CD4-positive, alpha-beta T cell treated with Interleukin-17A for 4 hours (primary cell): ENCODE data around the gene ADIPOR2.

Experiments used
- DNase-seq: peaks from one replicate; pipeline ENCODE4 v3.0.0-alpha.2; 2020; ENCODE audit warnings: mixed read lengths

The ADIPOR2 gene

DNA sequence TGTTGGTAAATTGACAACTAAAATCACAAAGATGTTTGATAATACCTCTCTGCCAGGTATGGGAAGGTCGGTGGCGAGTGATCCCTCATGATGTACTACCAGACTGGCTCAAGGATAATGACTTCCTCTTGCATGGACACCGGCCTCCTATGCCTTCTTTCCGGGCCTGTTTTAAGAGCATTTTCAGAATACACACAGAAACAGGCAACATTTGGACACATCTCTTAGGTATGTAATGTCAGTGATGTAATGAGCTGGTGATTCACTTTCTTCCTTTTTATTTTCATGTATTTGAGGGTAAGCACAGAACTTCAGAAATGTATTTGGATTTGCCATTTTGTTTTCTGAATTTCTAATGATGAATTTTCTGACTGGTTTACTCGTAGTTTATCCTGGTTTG, 86.9 kb downstream of the ADIPOR2 start:
- no peak for DNase-seq

DNA sequence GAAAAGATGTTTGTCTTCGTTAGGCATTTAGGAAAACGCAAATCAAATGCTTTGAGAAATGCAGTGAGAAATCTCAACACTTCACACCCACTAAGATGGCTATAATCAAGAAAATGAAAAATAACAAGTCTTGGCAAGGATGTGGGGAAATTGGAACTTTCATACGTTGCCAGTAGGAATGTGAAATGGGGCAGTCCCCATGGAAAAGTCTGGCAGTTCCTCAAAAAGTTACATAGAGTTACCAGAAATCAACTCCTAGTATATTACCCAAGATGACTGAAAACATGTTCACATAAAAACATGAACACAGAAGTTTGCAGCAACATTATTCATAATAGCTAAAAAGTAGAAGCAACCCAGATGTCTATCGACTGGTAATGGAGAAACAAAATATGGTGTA, 88.0 kb downstream of the ADIPOR2 start:
- DNase-seq: no peak

GRCh38 chr12:1779783-1780182, 88.9 kb downstream of the ADIPOR2 start:
- no peak for DNase-seq

DNA sequence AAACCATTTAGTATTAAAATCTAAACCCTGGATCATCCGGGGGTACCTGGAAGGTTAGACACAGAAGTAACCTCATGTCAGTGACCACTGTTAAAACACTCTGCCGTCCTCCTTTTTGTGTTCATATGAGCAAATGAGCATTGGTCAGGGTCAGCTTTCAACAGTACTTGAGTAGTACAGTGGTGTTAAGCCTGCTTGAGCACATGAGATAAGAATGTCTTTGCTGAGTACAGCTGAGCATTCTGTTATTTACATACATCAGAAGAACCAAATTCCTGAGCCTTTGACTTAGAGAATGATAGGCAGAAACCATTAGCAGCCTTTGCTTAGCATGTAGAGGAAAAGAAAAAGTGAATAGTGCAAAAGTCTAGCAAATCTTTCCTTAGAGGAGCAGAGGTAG, 90.9 kb downstream of the ADIPOR2 start:
- no peak for DNase-seq

GRCh38 chr12:1782215-1782614, 91.3 kb downstream of the ADIPOR2 start:
- DNase-seq: no peak

DNA sequence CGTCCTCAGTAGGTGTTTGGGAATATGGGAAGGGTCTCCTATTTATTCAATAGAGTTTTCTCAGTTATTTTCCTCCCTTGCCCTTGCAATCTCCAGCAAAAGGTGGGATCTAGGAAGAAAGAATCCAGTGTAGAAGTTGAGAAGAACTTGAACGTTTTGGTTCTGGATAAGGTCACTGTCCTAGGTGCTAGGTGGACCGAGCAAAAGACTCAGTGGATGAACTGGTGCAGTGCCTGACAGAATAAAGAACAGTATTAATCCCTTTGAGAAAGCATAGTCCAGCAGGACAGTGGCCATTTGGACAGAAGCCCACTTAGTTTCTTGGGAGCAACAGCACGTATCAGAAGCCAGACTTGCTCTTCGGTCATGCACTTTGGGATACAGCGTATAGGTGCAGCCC, 96.8 kb downstream of the ADIPOR2 start:
- no peak for DNase-seq

GRCh38 chr12:1790444-1790843, 99.6 kb downstream of the ADIPOR2 start:
- DNase-seq: no peak

DNA sequence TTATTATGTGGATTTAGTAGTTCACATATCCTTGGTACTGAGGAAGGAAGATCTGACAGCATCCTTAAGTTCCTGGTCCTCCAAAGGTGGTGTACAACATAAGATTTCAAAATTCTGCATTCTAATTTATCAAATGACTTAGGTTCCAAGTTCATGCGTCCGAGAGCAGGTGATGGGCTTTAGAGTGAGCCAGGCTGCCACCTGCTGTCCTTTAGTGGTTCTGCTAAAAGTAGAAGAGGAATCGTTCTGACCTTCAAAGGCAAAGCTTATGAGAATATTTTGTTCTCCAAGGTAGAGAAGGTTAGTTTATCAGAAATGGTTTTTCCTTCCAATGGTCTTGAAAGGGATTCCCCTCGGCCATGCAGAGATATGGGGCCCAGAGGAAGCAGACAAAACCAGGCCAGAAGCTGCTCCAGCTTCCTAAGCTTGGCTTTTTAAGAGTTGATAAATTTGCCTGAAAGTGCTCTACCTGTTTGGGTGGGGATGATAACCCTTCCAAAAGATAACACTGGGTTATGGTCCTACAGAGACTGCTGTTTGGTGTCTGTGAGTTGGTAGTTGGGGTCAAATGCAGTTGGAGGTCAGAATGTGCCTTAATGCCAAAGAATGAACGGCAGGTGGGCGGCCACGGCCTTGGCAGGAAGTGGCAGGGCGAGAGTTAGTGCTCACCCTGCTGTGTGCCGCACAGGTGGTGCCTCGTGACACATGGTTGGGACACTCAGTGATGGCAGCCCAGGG, 100.4 kb downstream of the ADIPOR2 start:
- DNase-seq: peak; percentile 74

DNA sequence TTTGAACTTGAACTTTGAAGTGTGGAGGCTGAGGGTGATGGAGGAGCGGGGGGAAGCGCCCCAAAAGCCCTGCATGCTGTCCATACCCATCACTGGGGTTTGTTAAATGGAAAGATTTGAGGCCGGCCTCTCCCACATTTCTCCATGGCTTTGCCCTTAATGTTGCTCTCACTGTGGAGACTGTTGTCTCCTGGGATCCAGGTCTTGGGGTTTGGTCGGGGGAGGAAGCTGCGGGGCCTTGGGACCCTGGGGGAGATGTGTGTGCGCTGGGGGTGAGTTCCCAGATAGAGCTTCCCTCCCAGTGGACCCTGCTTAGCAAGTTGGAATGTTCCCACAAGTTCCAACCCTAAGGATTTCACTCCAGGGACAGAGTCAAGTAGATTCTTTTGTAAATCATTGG, 101.5 kb downstream of the ADIPOR2 start:
- no peak for DNase-seq

GRCh38 chr12:1793426-1794210, 102.7 kb downstream of the ADIPOR2 start:
- no peak for DNase-seq

- no peak for DNase-seq
Measured at GRCh38 chr12:1794440-1795090, 103.7 kb downstream of the ADIPOR2 start.

DNA sequence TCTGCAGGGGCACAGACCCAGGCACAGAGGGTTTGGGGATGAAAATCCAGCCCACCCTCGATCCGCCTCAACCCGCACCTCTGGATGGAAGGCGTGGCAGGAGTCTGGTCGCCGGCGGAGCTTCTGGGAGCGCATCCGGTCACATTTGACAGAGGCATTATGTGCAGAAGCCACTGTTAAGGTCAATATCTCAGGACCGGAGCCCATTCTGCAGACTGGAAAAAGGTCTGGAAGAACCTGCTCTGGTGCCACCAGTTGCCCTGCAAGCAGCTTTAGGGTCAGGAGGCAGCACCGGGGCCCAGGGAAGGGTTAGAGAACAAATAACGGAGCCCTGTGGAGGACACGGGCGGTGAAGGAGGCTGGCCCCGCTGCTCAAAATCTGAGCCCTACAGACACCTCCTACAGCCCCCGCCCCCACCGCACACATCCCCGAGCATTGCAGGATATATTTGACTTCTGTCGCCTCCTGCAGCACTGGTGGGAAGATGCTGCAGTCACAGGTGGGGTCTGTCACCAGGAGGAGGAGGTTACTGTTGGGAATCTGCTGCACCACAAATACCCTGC, 104.4 kb downstream of the ADIPOR2 start:
- no peak for DNase-seq

DNA sequence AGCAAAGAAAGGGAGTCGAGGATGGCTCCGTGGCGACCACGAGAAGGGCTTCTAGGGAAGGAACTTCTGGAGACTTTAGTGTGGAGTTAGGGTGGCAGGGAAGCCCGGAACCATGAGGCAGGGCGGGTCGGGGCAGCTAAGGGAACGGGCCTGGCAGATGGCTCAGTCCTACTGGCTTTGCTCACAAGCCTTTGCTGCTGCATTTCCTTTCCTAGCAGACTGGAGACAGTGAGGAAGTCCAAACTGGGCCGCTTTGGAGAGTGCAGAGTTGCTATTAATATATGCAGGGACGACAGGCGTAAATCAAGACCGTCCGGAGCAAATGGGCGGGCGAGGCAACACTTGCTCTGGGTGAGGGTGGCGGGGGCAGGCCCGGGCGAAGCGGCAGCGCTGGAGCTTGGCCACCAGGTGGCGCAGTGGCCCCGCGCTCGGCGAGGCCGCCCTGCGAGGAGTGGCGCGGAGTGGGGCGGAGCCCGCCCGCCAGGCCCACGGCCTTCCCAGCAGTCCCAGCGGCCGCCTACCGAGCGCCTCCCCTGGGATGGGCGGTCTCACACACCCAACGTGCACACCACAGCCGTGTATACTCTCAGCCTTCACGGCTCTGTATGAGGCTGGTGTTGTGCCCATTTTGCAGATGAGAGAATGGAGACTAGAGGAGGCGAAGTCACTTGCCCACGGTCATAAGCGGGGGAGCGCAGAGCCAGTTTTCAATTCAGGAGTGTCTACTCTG, 105.1 kb downstream of the ADIPOR2 start:
- peak; percentile 96 for DNase-seq

DNA sequence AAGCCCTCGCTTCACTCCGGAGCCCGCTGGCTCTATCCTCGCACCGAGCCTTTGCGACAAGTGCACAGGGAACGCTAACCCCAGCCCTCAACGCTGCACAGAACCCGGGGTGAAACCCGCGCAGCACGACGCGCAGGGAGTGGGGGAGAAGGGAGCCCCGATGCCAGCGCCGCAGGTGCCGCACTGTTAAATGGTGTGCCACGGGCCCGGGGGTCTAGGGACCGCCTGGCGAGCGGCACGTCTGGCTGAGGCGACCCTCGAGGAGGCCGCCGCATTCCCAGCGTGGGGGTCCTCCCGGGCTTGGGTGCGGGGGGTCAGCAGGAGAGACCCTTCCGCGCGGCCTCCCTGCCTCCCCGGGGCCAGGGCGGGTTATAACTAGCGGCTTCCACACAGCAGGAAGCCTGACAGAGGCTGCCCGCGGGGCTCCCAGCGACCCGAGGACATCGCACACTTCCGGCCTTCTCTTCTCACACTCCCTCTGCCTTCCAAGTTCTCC, 105.7 kb downstream of the ADIPOR2 start:
- DNase-seq: peak; percentile 69

DNA sequence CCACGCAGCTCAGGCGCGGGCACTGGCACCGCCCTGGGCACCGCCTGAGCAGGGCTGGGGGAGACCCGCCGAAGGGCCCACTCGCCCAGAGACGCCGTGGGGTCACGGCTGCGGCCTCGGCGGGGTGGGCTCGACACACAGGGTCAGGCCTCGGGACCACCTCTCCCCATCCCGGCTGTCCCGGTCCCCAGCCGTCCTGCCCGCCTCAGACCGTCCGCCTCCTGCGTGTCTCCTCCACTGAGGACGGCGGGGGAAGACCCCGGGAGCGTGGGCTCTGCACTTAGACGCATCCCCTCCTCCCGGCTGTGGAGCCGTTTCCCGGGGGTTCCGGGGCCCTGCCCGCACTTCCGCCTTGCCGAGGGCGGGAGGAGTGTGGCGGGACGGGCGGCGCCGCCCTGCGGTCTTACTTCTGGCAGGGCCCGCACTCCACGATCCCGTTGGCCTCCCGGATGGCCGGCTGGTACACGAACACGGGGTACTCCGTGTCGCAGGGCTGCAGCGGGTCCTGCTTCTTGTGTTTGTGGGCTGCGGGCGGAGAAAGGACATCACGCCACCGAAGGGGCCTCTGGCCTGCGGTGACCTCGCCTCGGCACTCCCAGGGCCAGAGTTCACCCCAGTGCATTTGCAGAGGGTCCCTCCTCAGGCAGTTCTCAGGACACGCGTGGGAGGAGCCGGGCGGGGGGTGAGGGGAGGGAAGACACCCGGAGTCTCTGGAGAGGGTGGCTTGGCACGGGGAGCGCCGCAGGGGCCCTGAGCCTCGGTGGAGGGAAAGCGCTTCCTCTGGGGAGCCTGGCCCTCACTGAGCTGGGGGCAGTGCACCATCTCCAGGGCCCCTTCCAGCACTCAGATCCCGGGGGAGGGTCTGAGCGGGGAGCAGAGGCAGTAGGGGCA, 106.4 kb downstream of the ADIPOR2 start:
- peak; percentile 76 for DNase-seq

DNA sequence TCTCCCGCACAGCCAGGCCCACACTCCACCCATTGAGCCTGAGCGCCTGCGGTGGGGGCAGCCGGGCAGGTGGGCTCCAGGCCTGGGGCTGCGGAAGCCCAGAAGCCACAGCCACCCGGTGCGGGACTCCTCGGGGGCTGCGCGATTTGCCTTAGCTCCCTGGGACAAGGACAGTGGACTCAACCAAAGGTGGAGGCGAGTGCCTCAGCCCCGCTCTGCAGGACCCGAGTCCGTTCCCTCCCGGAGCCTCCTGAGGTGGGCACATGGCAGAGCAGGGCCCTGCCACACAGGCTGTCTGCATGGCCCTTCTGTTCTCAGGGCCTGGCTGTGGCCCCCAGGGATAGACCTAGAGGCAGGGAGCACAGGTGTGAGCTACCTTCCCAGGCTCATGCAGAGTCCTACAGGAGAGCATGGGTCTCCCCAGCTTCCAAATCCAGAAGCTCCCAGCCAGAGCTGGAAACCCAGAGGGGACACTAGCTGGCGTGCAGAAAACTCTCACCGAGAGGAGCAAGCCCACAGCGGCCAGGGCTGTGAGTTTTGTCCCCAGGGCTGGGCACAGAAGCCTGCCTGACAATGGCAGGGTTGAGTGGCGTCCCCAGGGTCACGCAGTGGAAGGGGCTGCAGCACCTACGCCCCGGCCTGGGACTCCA, 107.2 kb downstream of the ADIPOR2 start:
- DNase-seq: no peak

GRCh38 chr12:1798641-1799020, 107.8 kb downstream of the ADIPOR2 start:
- no peak for DNase-seq

DNA sequence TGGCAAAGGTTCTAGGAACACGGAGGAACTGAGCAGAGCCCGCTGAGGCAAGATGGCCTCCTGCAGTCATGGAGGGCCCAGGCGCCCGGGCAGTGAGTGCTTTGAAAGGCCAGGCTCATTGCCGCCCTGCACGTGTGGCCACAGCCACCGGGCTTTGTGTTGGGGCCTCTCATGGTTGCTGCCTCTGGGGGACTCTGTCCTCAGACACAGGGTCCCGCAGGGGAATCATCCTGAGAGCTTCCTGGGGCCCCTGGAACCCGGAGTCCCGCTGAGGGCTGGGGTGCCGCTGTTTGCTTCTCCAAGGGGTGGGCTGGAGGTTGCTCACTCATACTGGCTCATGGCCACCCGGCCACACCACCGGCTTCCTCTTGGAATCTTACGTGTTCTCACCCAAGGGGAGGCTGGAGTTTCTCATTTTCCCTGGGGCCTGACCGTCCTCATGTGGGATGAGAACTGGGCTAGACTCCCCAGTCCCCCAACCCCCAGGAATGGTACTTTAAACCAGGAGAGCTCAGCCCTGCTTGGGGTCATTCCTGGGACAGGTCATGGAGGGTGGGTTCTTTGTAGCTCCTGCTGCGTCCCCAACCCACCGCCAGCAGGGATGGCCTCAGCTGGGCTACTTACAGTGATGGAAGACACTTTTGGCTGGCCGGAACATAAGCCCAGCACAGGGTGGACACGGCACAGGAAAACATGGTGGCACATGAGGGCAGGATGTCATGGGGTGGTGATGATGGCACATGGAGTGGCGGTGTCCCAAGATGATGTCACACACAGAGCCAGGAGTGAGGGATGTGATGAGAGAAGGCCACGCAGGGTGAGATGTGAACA, 108.4 kb downstream of the ADIPOR2 start:
- no peak for DNase-seq

DNA sequence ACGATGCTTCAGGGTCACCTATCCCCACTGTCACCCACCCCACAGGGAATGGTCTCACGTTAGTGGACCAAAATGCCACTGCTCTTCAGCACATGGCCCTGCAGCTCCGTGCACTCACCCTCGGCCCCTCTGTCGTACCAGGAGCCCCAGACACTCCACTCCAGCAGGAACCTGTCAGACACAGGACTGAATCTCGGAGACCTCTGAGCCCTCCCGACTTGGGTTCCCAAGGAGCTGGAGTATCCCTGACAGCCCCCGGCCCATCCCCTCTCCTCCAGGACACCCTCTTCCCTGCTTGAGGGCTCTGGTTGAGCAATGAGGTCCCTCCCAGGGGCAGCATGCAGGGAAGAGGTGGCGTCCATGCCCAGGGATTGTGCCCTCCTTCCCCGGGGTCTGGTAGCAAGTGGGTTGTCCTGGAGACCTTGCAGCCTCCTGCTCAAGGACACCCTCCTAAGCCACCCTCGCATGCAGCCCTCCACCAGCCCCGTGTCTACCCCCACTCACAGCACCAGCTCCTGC, 109.1 kb downstream of the ADIPOR2 start:
- DNase-seq: no peak
